GM19438 (cell line): ENCODE measurements around the gene CDCP2.
"Not testable (repeated sequence)": the region's sequence is repeated elsewhere in the genome, so short reads cannot be mapped to it uniquely, and the experiment has no call there.

Experiments used
- ATAC-seq: cut with Tn5 transposase; IDR thresholded peaks from one replicate; pipeline ENCODE4 v1.9.1; 2021; ENCODE audit warnings: low read depth; ENCODE audit not compliant: unreplicated experiment

The CDCP2 gene

GRCh38 chr1:54118704-54119103 lies 34.1 kb downstream of the CDCP2 start:
- no peak for ATAC-seq

GRCh38 chr1:54117815-54118563 lies 34.8 kb downstream of the CDCP2 start:
- no peak for ATAC-seq

DNA sequence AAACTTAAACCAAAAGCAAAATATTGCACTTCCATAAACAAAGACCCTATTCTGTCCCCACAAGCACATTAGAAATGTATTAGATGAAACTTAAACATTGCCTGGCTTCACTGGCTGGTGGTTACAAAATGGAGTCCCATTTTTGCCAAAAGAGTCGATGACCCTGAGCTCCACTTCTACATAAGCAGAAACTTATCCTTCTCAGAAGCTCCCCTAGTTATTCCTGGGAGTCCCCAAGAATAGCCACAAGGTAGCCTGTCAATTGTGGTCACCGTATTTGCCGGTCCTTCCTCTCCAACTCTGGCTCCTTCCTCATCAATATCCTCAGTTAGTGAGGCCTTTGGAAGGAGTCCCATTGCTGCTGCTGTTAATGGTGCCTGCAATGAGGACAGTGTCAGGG lies 37.3 kb downstream of the CDCP2 start:
- no peak for ATAC-seq

- no peak for ATAC-seq
Observed at GRCh38 chr1:54114955-54115354, 37.8 kb downstream of the CDCP2 start.

- ATAC-seq: no peak
Observed at GRCh38 chr1:54114001-54114400, 38.8 kb downstream of the CDCP2 start.

- ATAC-seq: no peak
Observed at GRCh38 chr1:54112705-54113368, 40.0 kb downstream of the CDCP2 start.

DNA sequence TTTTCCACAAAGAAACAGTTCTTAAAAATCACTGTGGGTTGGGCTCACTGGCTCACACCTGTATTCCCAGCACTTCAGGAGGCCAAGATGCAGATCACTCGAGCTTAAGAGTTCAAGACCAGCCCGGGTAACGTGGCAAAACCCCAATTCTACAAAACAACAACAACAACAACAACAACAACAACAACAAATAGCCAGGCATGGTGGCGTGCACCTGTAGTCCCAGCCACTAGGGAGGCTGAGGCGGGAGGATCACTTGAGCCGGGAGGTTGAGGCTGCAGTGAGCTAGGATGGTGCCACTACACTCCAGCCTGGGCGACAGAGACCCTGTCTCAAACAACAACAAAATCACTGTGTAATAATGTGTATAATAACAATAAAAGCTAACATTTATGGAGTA lies 40.8 kb downstream of the CDCP2 start:
- no peak for ATAC-seq

GRCh38 chr1:54111624-54112023 lies 41.2 kb downstream of the CDCP2 start:
- no peak for ATAC-seq

GRCh38 chr1:54110996-54111395 lies 41.8 kb downstream of the CDCP2 start:
- ATAC-seq: no peak

GRCh38 chr1:54109129-54110090 lies 43.4 kb downstream of the CDCP2 start:
- no peak for ATAC-seq

- ATAC-seq: no peak
Observed at GRCh38 chr1:54108156-54108555, 44.6 kb downstream of the CDCP2 start.

DNA sequence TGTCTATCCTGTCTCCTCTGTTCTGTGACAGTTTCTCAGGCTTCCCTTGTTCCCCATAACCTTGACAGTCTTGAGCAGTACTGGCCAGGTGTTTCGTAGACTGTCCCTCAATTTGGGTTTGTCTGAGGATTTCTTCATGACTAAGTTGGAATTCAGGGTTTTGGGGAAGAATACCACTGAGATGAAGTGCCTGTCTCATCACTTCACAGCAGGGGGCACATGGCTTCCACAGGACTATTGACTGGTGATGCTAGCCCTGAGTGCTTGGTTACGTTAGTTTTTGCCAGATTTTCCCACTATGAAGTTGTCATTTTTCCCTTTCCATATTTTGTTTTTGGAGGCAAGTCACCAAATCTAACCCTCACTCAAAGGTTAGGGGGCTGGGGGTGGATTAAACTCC lies 45.7 kb downstream of the CDCP2 start:
- no peak for ATAC-seq

GRCh38 chr1:54105736-54106269 lies 47.0 kb downstream of the CDCP2 start:
- ATAC-seq: no peak

DNA sequence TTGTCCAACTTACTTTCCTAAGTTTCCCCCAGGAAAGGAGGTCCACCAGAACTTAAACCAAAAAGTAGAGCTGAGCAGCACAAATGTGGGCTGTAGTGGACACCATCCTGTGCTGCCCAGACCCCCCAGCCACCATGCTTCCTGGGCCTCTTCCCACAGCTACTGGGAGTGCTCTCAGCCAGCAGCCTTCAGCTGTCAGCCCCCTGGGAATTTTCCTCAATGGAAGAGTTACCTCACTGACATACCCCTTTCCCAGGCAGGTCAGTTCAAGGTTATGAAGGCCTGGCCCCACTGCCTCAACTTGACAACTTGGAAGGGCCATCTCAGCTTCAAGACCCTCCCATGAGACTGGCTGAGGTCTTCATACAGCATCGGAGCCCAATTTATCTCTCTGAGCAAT lies 47.7 kb downstream of the CDCP2 start:
- no peak for ATAC-seq

- not testable (repeated sequence) for ATAC-seq
Observed at GRCh38 chr1:54104613-54105012, 48.2 kb downstream of the CDCP2 start.

DNA sequence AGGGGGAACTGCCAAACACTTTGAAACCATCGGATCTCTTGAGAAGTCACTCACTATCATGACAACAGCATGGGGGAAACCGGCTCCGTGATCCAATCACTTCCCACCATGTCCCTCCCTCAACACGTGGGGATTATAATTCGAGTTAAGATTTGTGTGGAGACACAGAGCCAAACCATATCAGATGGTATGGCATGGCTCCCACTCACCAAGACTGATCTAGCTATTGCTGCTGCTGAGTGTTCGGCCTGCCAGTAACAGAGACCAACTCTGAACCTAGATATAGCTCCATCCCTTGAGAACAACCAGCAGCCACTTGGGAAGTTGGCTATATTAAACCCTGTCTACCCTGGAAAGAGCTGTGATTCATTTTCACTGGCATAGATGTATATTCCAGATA lies 49.4 kb downstream of the CDCP2 start:
- ATAC-seq: no peak

DNA sequence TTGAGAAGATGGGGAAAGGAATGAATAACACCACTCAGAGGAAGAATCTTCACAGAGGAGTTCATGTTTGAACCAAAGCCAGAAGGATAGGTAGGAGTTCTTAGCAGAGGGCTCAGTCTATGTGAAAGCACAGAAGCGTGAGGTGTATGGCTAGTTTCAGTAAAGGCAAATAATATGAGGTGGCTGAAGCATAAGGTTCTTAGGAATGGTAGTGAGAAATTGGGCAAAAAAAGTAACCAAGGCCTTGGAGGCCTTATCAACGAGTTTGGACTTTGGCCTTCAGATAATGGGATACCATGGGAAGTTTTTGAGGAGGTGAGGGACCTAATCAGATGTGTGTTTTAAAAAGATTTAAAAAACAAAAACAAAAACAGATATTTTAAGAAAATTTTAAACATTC lies 52.3 kb downstream of the CDCP2 start:
- no peak for ATAC-seq

DNA sequence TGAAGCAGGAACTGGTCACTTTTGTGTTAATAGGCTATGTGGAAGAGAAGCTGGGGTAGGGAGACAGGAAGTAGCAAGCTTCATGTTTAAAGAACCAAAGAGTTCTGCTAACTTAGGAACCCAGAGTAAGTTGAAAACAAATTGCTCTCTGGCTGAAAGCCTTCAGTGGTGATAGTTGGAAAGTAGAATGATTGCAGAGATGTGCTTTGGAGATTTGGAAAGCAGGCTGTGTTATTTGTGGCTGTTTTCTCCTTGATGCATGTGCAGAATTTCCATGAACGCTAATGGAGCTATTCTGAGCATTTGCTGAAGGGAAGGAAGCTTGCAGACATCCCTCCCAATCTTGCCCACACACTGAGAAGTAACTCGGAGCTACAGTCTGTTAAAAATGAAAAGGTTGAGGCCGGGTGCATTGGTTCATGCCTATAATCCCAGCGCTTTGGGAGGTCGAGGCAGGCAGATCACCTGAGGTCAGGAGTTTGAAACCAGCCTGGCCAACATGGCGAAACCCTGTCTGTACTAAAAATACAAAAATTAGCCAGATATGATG lies 53.7 kb downstream of the CDCP2 start:
- no peak for ATAC-seq

GRCh38 chr1:54096877-54097240 lies 55.9 kb downstream of the CDCP2 start:
- no peak for ATAC-seq

- no peak for ATAC-seq
Observed at GRCh38 chr1:54096227-54096876, 56.4 kb downstream of the CDCP2 start.
